Endothelial cell of umbilical vein (primary cell): Measurements from ENCODE around the gene TMIGD2. TPM values are rescaled to one million over a fixed set of nuclear protein-coding genes. Genes with fewer than 3 reads are reported as not detected.

ENCODE experiments used
- BruUV-seq: library from RNA; stranded (reverse); fragments of 400-500 nt; replicated peaks from 2 replicates; lab custom pipeline; 2021; lab: Mats Ljungman, UMichigan
- CTCF ChIA-PET: fragments of 300-600, 350-600 bp; sonication (Branson Sonifier 250); formaldehyde crosslinking; loops from one replicate; lab custom pipeline; 2021; ENCODE audit warnings: antibody characterized with exemption, inconsistent platforms; lab: Charles Lee
- POLR2A ChIA-PET: fragments of 300-600, 350-600 bp; sonication (Branson Sonifier 250); formaldehyde crosslinking; loops from one replicate; lab custom pipeline; 2021; ENCODE audit warnings: antibody characterized with exemption, inconsistent platforms; lab: Charles Lee
- DNase-seq: peaks from one replicate; pipeline ENCODE4 v3.0.0-alpha.2; 2011; ENCODE audit warnings: low read depth, low spot score
- FAIRE-seq: peaks from 2 replicates; lab custom pipeline; 2011; peaks lifted over from hg19 to GRCh38; lab: Jason Lieb, UNC
- H2AFZ ChIP-seq: 2 replicates; pipeline ENCODE4 v1.6.0; 2012; ENCODE audit warnings: low read depth, low read length, control low read depth, inconsistent platforms
- H3K27ac ChIP-seq: 2 replicates; pipeline ENCODE4 v1.5.1; 2011; ENCODE audit warnings: low read depth, mild to moderate bottlenecking, control low read depth, low read length, moderate library complexity; ENCODE audit not compliant: insufficient read depth
- H3K27me3 ChIP-seq, 2 experiments: 2 replicates each; pipeline versions ENCODE4 v1.6.0 to v1.6.1; 2011; ENCODE audit warnings: low read length in 2 of 2, mixed read lengths in 1 of 2; ENCODE audit not compliant: control insufficient read depth in 2 of 2, insufficient read depth in 2 of 2
- H3K36me3 ChIP-seq, 2 experiments: 2 replicates in 1 of 2; 3 replicates in 1 of 2; pipeline ENCODE4 v1.5.1; 2011; ENCODE audit warnings: low read length in 2 of 2, mild to moderate bottlenecking in 1 of 2, moderate library complexity in 1 of 2; ENCODE audit not compliant: control insufficient read depth in 2 of 2, insufficient read depth in 2 of 2; ENCODE audit errors: extremely low read depth in 1 of 2
- H3K4me1 ChIP-seq: 3 replicates; pipeline ENCODE4 v1.5.1; 2011; ENCODE audit warnings: mild to moderate bottlenecking, low read length; ENCODE audit not compliant: control insufficient read depth, insufficient read depth; ENCODE audit errors: extremely low read depth
- H3K4me2 ChIP-seq: 2 replicates; pipeline ENCODE4 v1.6.1; 2011; ENCODE audit warnings: low read length, control low read depth, mixed read lengths; ENCODE audit not compliant: insufficient read depth
- H3K4me3 ChIP-seq, 3 experiments: fragments of 200-600 bp in 1 of 3; sonication (generic), shearing (Covaris generic) in 1 of 3; replicated peaks in 1 of 3; 2 replicates each; pipeline ENCODE4 v1.5.1; 2011 to 2016; ENCODE audit warnings: control low read depth in 3 of 3, low read length in 3 of 3, mild to moderate bottlenecking in 2 of 3, inconsistent platforms in 1 of 3, low read depth in 1 of 3, moderate library complexity in 1 of 3; ENCODE audit not compliant: insufficient read depth in 1 of 3
- H3K79me2 ChIP-seq: 2 replicates; pipeline ENCODE4 v1.6.0; 2012; ENCODE audit warnings: low read length, inconsistent platforms; ENCODE audit not compliant: control insufficient read depth, insufficient read depth
- H3K9ac ChIP-seq: replicated peaks from 2 replicates; pipeline ENCODE3; 2011; ENCODE audit warnings: low read length, control low read depth; ENCODE audit not compliant: insufficient read depth; ENCODE audit errors: extremely low read depth
- H3K9me1 ChIP-seq: replicated peaks from 3 replicates; pipeline ENCODE4 v1.6.0; 2011; ENCODE audit warnings: mild to moderate bottlenecking, low read length; ENCODE audit not compliant: control insufficient read depth, insufficient read depth; ENCODE audit errors: extremely low read depth
- H3K9me3 ChIP-seq: replicated peaks from 2 replicates; pipeline ENCODE4 v1.5.1; 2012; ENCODE audit warnings: low read length, inconsistent platforms; ENCODE audit not compliant: control insufficient read depth, insufficient read depth
- H4K20me1 ChIP-seq: replicated peaks from 2 replicates; pipeline ENCODE3; 2011; ENCODE audit warnings: mild to moderate bottlenecking, low read length; ENCODE audit not compliant: control insufficient read depth, insufficient read depth; ENCODE audit errors: extremely low read depth
- EZH2 ChIP-seq: IDR thresholded peaks from 2 replicates; pipeline ENCODE4 v1.6.1; 2012; ENCODE audit warnings: borderline replicate concordance, low read depth, mild to moderate bottlenecking, moderate library complexity, low read length, inconsistent platforms; ENCODE audit not compliant: severe bottlenecking
- FOS ChIP-seq: IDR thresholded peaks from 2 replicates; pipeline ENCODE4 v1.6.1; 2011; ENCODE audit warnings: mild to moderate bottlenecking, low read length, moderate library complexity, borderline replicate concordance; ENCODE audit not compliant: insufficient read depth
- GATA2 ChIP-seq: IDR thresholded peaks from 2 replicates; pipeline ENCODE4 v1.7.0; 2011; ENCODE audit warnings: low read depth, mild to moderate bottlenecking, moderate library complexity, mixed read lengths, low read length; ENCODE audit not compliant: insufficient read length, insufficient read depth
- JUN ChIP-seq: IDR thresholded peaks from 2 replicates; pipeline ENCODE4 v1.6.1; 2011; ENCODE audit warnings: borderline replicate concordance, low read depth; ENCODE audit not compliant: insufficient read length, insufficient read depth
- MYC ChIP-seq: IDR thresholded peaks from one replicate; pipeline ENCODE4 v1.6.1; 2011; ENCODE audit warnings: mild to moderate bottlenecking, low read depth, low read length
- POLR2A ChIP-seq: IDR thresholded peaks from 2 replicates; pipeline ENCODE4 v1.6.1; 2012; ENCODE audit warnings: low read depth, mild to moderate bottlenecking, control low read depth, low read length
- POLR2AphosphoS5 ChIP-seq: IDR thresholded peaks from 2 replicates; pipeline ENCODE4 v1.6.1; 2012; ENCODE audit warnings: low read depth, mild to moderate bottlenecking, control low read depth, low read length, moderate library complexity; ENCODE audit not compliant: insufficient read depth
- dilution Hi-C: fragments of 300-500 bp; cut with MboI; formaldehyde crosslinking; loops from one replicate; pipeline ENCODE4 v1.15.0; 2019; ENCODE audit warnings: low sequenced_read_pairs; ENCODE audit not compliant: extremely low pct_ligation_motif_present
- intact Hi-C: fragments of 100-400 bp; cut with micrococcal nuclease; formaldehyde crosslinking; loops from one replicate; pipeline ENCODE4 v1.10.0; 2022
- polyA plus RNA-seq, 4 experiments: library from polyadenylated mRNA; depleted of rRNA in 3 of 4; stranded (reverse) in 3 of 4; unstranded in 1 of 4; fragments of >200 nt; gene quantifications; 2 replicates each; pipeline versions ENCODE4 v1.2.1 to v1.2.3, GENCODE V29; 2011 to 2012; ENCODE audit warnings: missing spikeins in 1 of 4
- total RNA-seq: library from RNA; stranded (reverse); gene quantifications from 2 replicates; pipeline ENCODE4 v1.2.3, GENCODE V29; 2021
- TF ChIP-seq, protein P1 (sequence below): IDR thresholded peaks from 2 replicates; pipeline ENCODE4 v1.6.1; 2011; ENCODE audit not compliant: insufficient read depth, insufficient read length
- TF ChIP-seq, protein P2 (sequence below), 2 donors: IDR thresholded peaks; 1 replicate in 1 of 2; 2 replicates in 1 of 2; pipeline ENCODE4 v1.5.1; 2011; ENCODE audit warnings: low read length in 2 of 2, mild to moderate bottlenecking in 2 of 2, moderate library complexity in 2 of 2, control low read depth in 1 of 2, inconsistent platforms in 1 of 2, low read depth in 1 of 2; ENCODE audit not compliant: insufficient read depth in 1 of 2; ENCODE audit errors: extremely low read depth in 1 of 2

The TMIGD2 gene
- total and polyA plus RNA-seq, 2 donors (not counting 3 experiments of a cell fraction or from before 2014, with no cell fraction given): not detected

DNA sequence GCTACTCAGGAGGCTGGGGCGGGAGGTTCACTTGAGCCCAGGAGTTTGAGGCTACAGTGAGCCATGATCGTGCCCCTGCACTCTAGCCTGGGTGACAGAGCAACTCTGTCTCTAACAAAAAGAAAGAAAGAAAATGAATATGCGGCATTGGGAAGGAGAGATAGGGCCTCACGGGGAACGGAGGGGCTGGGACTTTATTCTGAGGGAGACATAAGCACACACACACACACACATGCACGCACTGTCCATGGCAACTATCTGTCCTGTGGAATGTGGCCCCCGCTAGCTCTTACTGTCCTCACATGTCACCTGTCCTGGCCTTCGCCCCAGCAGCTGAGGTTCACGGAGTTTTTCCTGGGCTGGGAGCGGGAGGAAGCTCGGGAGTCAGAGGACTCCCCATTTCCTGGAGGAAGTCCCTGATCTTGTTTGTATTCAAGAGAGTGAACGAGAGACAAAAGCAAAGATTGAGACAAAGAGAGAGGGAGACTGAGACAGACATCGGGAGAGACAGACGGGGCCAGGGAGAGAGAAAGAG, 35.8 kb upstream of the TMIGD2 start:
- Histone ChIP-seq H3K79me2 (no peaks in the 10 kb centered on the region), H3K27me3 (no peaks in the 10 kb centered on the region), H3K9ac (peak overlapping the region; percentile 49), H2AFZ (peak overlapping the region; percentile 40), H3K27ac (no peak overlapping the region), H3K9me1 (no peaks in the 10 kb centered on the region), H3K36me3 (no peaks in the 10 kb centered on the region), H3K4me2 (peak overlapping the region; percentile 73), H4K20me1 (no peaks in the 10 kb centered on the region), H3K4me3 (peak overlapping the region; percentile 14 to 45 (median 24)), H3K9me3 (no peaks in the 10 kb centered on the region), H3K4me1 (peaks cover 9% of the 10 kb centered on the region)
- POLR2A ChIA-PET: no interaction called here
- DNase-seq: peak; percentile 53
- CTCF ChIA-PET: interaction anchor here (0.7 to 1.8 kb wide), 6 partner anchors 13 to 198 kb away, joined by 3 to 6 read pairs (median 3); no protein-coding TSS in a partner anchor
- no peak for TF ChIP-seq GATA2
- TF ChIP-seq, protein P1, sequence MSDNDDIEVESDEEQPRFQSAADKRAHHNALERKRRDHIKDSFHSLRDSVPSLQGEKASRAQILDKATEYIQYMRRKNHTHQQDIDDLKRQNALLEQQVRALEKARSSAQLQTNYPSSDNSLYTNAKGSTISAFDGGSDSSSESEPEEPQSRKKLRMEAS: no peak
- no peak for TF ChIP-seq EZH2
- no peak for TF ChIP-seq POLR2AphosphoS5
- TF ChIP-seq JUN: no peak
- no peak for TF ChIP-seq POLR2A
- TF ChIP-seq, protein P2, sequence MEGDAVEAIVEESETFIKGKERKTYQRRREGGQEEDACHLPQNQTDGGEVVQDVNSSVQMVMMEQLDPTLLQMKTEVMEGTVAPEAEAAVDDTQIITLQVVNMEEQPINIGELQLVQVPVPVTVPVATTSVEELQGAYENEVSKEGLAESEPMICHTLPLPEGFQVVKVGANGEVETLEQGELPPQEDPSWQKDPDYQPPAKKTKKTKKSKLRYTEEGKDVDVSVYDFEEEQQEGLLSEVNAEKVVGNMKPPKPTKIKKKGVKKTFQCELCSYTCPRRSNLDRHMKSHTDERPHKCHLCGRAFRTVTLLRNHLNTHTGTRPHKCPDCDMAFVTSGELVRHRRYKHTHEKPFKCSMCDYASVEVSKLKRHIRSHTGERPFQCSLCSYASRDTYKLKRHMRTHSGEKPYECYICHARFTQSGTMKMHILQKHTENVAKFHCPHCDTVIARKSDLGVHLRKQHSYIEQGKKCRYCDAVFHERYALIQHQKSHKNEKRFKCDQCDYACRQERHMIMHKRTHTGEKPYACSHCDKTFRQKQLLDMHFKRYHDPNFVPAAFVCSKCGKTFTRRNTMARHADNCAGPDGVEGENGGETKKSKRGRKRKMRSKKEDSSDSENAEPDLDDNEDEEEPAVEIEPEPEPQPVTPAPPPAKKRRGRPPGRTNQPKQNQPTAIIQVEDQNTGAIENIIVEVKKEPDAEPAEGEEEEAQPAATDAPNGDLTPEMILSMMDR (IDR thresholded peaks at IDR 0.05; ENCODE audit: extremely low read depth in 1 of 2, insufficient read depth in 1 of 2, low read depth in 1 of 2, low read length in 2 of 2): no peak
- TF ChIP-seq MYC: no peak
- TF ChIP-seq FOS: no peak
- no TSS peak for BruUV-seq
- intact Hi-C loops (no loop called here), dilution Hi-C loops (no loop called here)
- FAIRE-seq: peak; percentile 82
